Adipocyte (in vitro differentiated cells): ENCODE results near the gene TMEM212.

Source experiments
- DNase-seq: peaks from one replicate; pipeline ENCODE4 v3.0.0-alpha.2; 2015; ENCODE audit warnings: low read depth
- H3K27me3 ChIP-seq: replicated peaks from 2 replicates; pipeline ENCODE4 v1.7.0; 2013; ENCODE audit warnings: mild to moderate bottlenecking, low read length, moderate library complexity; ENCODE audit not compliant: control insufficient read depth, insufficient read depth
- H3K36me3 ChIP-seq: 2 replicates; pipeline ENCODE4 v1.7.0; 2013; ENCODE audit warnings: low read length, mild to moderate bottlenecking, moderate library complexity; ENCODE audit not compliant: control insufficient read depth, insufficient read depth, severe bottlenecking
- H3K4me1 ChIP-seq: 2 replicates; pipeline ENCODE4 v1.7.0; 2013; ENCODE audit warnings: mild to moderate bottlenecking, low read length, moderate library complexity; ENCODE audit not compliant: control insufficient read depth, insufficient read depth
- H3K4me3 ChIP-seq: 2 replicates; pipeline ENCODE4 v1.7.0; 2013; ENCODE audit warnings: mild to moderate bottlenecking, low read length, moderate library complexity
- H3K9ac ChIP-seq: 2 replicates; pipeline ENCODE4 v1.7.0; 2013; ENCODE audit warnings: mild to moderate bottlenecking, low read length, moderate library complexity
- H3K9me3 ChIP-seq: 2 replicates; pipeline ENCODE4 v1.7.0; 2013; ENCODE audit warnings: mild to moderate bottlenecking, low read length, moderate library complexity; ENCODE audit not compliant: control insufficient read depth

Gene TMEM212

GRCh38 chr3:171879472-171879871, 36.3 kb downstream of the TMEM212 start:
- Histone ChIP-seq H3K9me3 (no peaks in the 10 kb centered on the region), H3K4me3 (no peak overlapping the region), H3K9ac (peak overlapping the region; percentile 8), H3K4me1 (peaks cover 44% of the 10 kb centered on the region), H3K27me3 (no peaks in the 10 kb centered on the region), H3K36me3 (no peaks in the 10 kb centered on the region)
- no peak for DNase-seq

GRCh38 chr3:171880101-171880870, 37.1 kb downstream of the TMEM212 start:
- H3K9ac ChIP-seq, result no peak overlapping the region
- H3K4me1 ChIP-seq, result peaks cover 36% of the 10 kb centered on the region
- no peak for DNase-seq
- H3K4me3 ChIP-seq, result no peak overlapping the region
- no peaks in the 10 kb centered on the region for H3K27me3 ChIP-seq
- no peaks in the 10 kb centered on the region for H3K36me3 ChIP-seq
- no peaks in the 10 kb centered on the region for H3K9me3 ChIP-seq

- no peaks in the 10 kb centered on the region for H3K27me3 ChIP-seq
- DNase-seq, result no peak
- H3K4me3 ChIP-seq, result no peak overlapping the region
- peaks cover 26% of the 10 kb centered on the region for H3K4me1 ChIP-seq
- no peaks in the 10 kb centered on the region for H3K9me3 ChIP-seq
- H3K36me3 ChIP-seq, result no peaks in the 10 kb centered on the region
- H3K9ac ChIP-seq, result no peak overlapping the region
Observed at GRCh38 chr3:171881251-171881650, 38.1 kb downstream of the TMEM212 start.

GRCh38 chr3:171883257-171883892, 40.2 kb downstream of the TMEM212 start:
- no peaks in the 10 kb centered on the region for H3K27me3 ChIP-seq
- H3K9ac ChIP-seq, result no peak overlapping the region
- DNase-seq, result no peak
- H3K9me3 ChIP-seq, result no peaks in the 10 kb centered on the region
- H3K36me3 ChIP-seq, result no peaks in the 10 kb centered on the region
- H3K4me3 ChIP-seq, result no peak overlapping the region
- peaks cover 10% of the 10 kb centered on the region for H3K4me1 ChIP-seq

GRCh38 chr3:171883893-171884279, 40.7 kb downstream of the TMEM212 start:
- no peaks in the 10 kb centered on the region for H3K9me3 ChIP-seq
- H3K27me3 ChIP-seq, result no peaks in the 10 kb centered on the region
- no peak for DNase-seq
- H3K4me1 ChIP-seq, result peaks cover 7% of the 10 kb centered on the region
- no peaks in the 10 kb centered on the region for H3K36me3 ChIP-seq
- H3K4me3 ChIP-seq, result no peak overlapping the region
- no peak overlapping the region for H3K9ac ChIP-seq

GRCh38 chr3:171888466-171888865, 45.3 kb downstream of the TMEM212 start:
- peaks cover 3% of the 10 kb centered on the region for H3K9me3 ChIP-seq
- DNase-seq, result no peak
- H3K4me3 ChIP-seq, result no peak overlapping the region

GRCh38 chr3:171890398-171890797, 47.2 kb downstream of the TMEM212 start:
- DNase-seq, result no peak
- H3K4me1 ChIP-seq, result no peaks in the 10 kb centered on the region
- no peaks in the 10 kb centered on the region for H3K27me3 ChIP-seq
- H3K36me3 ChIP-seq, result no peaks in the 10 kb centered on the region
- no peak overlapping the region for H3K9ac ChIP-seq
- H3K9me3 ChIP-seq, result peaks cover 3% of the 10 kb centered on the region
- H3K4me3 ChIP-seq, result no peak overlapping the region

More at GRCh38 chr3:171888466-171888865, 45.3 kb downstream of the TMEM212 start:
- Histone ChIP-seq H3K9ac (no peak overlapping the region), H3K4me1 (no peaks in the 10 kb centered on the region), H3K27me3 (no peaks in the 10 kb centered on the region), H3K36me3 (no peaks in the 10 kb centered on the region)

GRCh38 chr3:171892457-171892856, 49.3 kb downstream of the TMEM212 start:
- Histone ChIP-seq H3K4me1 (no peaks in the 10 kb centered on the region), H3K36me3 (no peaks in the 10 kb centered on the region), H3K9me3 (peaks cover 3% of the 10 kb centered on the region), H3K9ac (no peak overlapping the region), H3K4me3 (no peak overlapping the region), H3K27me3 (no peaks in the 10 kb centered on the region)
- DNase-seq, result no peak

GRCh38 chr3:171895291-171895690, 52.1 kb downstream of the TMEM212 start:
- peaks cover 10% of the 10 kb centered on the region for H3K4me1 ChIP-seq
- no peak overlapping the region for H3K9ac ChIP-seq
- H3K4me3 ChIP-seq, result no peak overlapping the region
- no peaks in the 10 kb centered on the region for H3K9me3 ChIP-seq
- DNase-seq, result no peak
- H3K27me3 ChIP-seq, result no peaks in the 10 kb centered on the region
- H3K36me3 ChIP-seq, result no peaks in the 10 kb centered on the region

GRCh38 chr3:171895900-171896299, 52.8 kb downstream of the TMEM212 start:
- no peak for DNase-seq
- Histone ChIP-seq H3K4me3 (no peak overlapping the region), H3K4me1 (peaks cover 10% of the 10 kb centered on the region), H3K36me3 (no peaks in the 10 kb centered on the region), H3K9ac (no peak overlapping the region), H3K9me3 (no peaks in the 10 kb centered on the region), H3K27me3 (no peaks in the 10 kb centered on the region)

- Histone ChIP-seq H3K4me3 (no peak overlapping the region), H3K27me3 (no peaks in the 10 kb centered on the region), H3K36me3 (no peaks in the 10 kb centered on the region), H3K9me3 (no peaks in the 10 kb centered on the region), H3K9ac (no peak overlapping the region), H3K4me1 (peaks cover 10% of the 10 kb centered on the region)
- no peak for DNase-seq
Observed at GRCh38 chr3:171896316-171896715, 53.2 kb downstream of the TMEM212 start.
